Keratinocyte (primary cell): ENCODE results near the gene SLC22A1. TPM values are rescaled to one million over a fixed set of nuclear protein-coding genes. Genes with fewer than 3 reads are reported as not detected.
"Not testable (repeated sequence)": the region's sequence is repeated elsewhere in the genome, so short reads cannot be mapped to it uniquely, and the experiment has no call there.

Source experiments
- DNase-seq: peaks from one replicate; pipeline ENCODE4 v3.0.0-alpha.2; 2011; ENCODE audit warnings: low read depth, missing footprints, low spot score
- FAIRE-seq: peaks from 2 replicates; lab custom pipeline; 2011; peaks lifted over from hg19 to GRCh38; lab: Jason Lieb, UNC
- H2AFZ ChIP-seq: 2 replicates; pipeline ENCODE4 v1.6.0; 2012; ENCODE audit warnings: low read length, control low read depth, inconsistent platforms; ENCODE audit not compliant: control insufficient read depth
- H3K27ac ChIP-seq: 2 replicates; pipeline ENCODE4 v1.5.1; 2011; ENCODE audit warnings: low read length; ENCODE audit not compliant: control insufficient read depth, insufficient read depth
- H3K27me3 ChIP-seq: 3 replicates; pipeline ENCODE4 v1.6.0; 2011; ENCODE audit warnings: low read length; ENCODE audit not compliant: control insufficient read depth, insufficient read depth; ENCODE audit errors: extremely low read depth
- H3K36me3 ChIP-seq, 2 experiments: 2 replicates in 1 of 2; 3 replicates in 1 of 2; pipeline ENCODE4 v1.5.1; 2011; ENCODE audit warnings: low read length in 2 of 2, mild to moderate bottlenecking in 1 of 2; ENCODE audit not compliant: control insufficient read depth in 2 of 2, insufficient read depth in 2 of 2; ENCODE audit errors: extremely low read depth in 1 of 2
- H3K4me1 ChIP-seq: 3 replicates; pipeline ENCODE4 v1.5.1; 2011; ENCODE audit warnings: low read length; ENCODE audit not compliant: control insufficient read depth, insufficient read depth; ENCODE audit errors: extremely low read depth
- H3K4me2 ChIP-seq: 3 replicates; pipeline ENCODE4 v1.6.0; 2011; ENCODE audit warnings: low read depth, low read length; ENCODE audit not compliant: control insufficient read depth, insufficient read depth; ENCODE audit errors: extremely low read depth
- H3K4me3 ChIP-seq, 3 experiments: fragments of 200-600 bp in 1 of 3; sonication (generic) in 1 of 3; 2 replicates in 2 of 3; 3 replicates in 1 of 3; pipeline ENCODE4 v1.5.1; 2011 to 2016; ENCODE audit warnings: low read length in 3 of 3, mild to moderate bottlenecking in 3 of 3, control low read depth in 2 of 3, inconsistent platforms in 1 of 3, low read depth in 1 of 3, mixed read lengths in 1 of 3, mixed run types in 1 of 3, moderate library complexity in 1 of 3; ENCODE audit not compliant: control insufficient read depth in 2 of 3, insufficient read depth in 2 of 3; ENCODE audit errors: extremely low read depth in 1 of 3
- H3K79me2 ChIP-seq: 2 replicates; pipeline ENCODE4 v1.6.0; 2012; ENCODE audit warnings: low read length; ENCODE audit not compliant: control insufficient read depth, insufficient read depth
- H3K9ac ChIP-seq: 3 replicates; pipeline ENCODE4 v1.6.0; 2011; ENCODE audit warnings: low read length; ENCODE audit not compliant: control insufficient read depth, insufficient read depth; ENCODE audit errors: extremely low read depth
- H3K9me1 ChIP-seq: 3 replicates; pipeline ENCODE4 v1.6.0; 2011; ENCODE audit warnings: low read length; ENCODE audit not compliant: control insufficient read depth, insufficient read depth; ENCODE audit errors: extremely low read depth
- H3K9me3 ChIP-seq: 2 replicates; pipeline ENCODE4 v1.5.1; 2012; ENCODE audit warnings: low read depth, low read length; ENCODE audit not compliant: control insufficient read depth
- H4K20me1 ChIP-seq: 3 replicates; pipeline ENCODE4 v1.6.0; 2011; ENCODE audit warnings: low read length; ENCODE audit not compliant: control insufficient read depth, insufficient read depth; ENCODE audit errors: extremely low read depth
- EZH2 ChIP-seq: IDR thresholded peaks from one replicate; pipeline ENCODE4 v1.6.1; 2012; ENCODE audit warnings: inconsistent platforms, mild to moderate bottlenecking, low read length, moderate library complexity
- dilution Hi-C: fragments of 300-500 bp; cut with MboI; formaldehyde crosslinking; loops from one replicate; pipeline ENCODE4 v1.7.0; 2020; ENCODE audit warnings: low sequenced_read_pairs; ENCODE audit not compliant: extremely low pct_ligation_motif_present
- polyA plus RNA-seq, 5 experiments: library from polyadenylated mRNA; depleted of rRNA in 3 of 5; stranded (reverse) in 3 of 5; stranded (forward) in 1 of 5; unstranded in 1 of 5; fragments of >200 nt; gene quantifications; 1 replicate in 1 of 5; 2 replicates in 3 of 5; 3 replicates in 1 of 5; pipeline versions ENCODE4 v1.2.1 to v1.2.3, GENCODE V29; 2011 to 2012; ENCODE audit warnings: missing spikeins in 2 of 5, low read depth in 1 of 5, low replicate concordance in 1 of 5
- TF ChIP-seq, protein P1 (sequence below), 3 experiments: IDR thresholded peaks in 1 of 3; conservative IDR thresholded peaks in 1 of 3; optimal IDR thresholded peaks in 1 of 3; 2 replicates in 2 of 3; 3 replicates in 1 of 3; pipeline versions ENCODE3 to v1.5.1; 2011; ENCODE audit warnings: low read length in 3 of 3, mild to moderate bottlenecking in 3 of 3, moderate library complexity in 2 of 3, control low read depth in 1 of 3, inconsistent platforms in 1 of 3; ENCODE audit not compliant: insufficient read depth in 2 of 3; ENCODE audit errors: extremely low read depth in 1 of 3

The SLC22A1 gene
- polyA plus RNA-seq, 1 donor (not counting 4 experiments of a cell fraction or from before 2014, with no cell fraction given) = 0.76 TPM

- H3K4me3 ChIP-seq = no peak overlapping the region
- H3K27ac ChIP-seq = no peak overlapping the region
- dilution Hi-C loops = no loop called here
- no peak for DNase-seq
- H3K36me3 ChIP-seq = peaks cover 0 to 4% of the 10 kb centered on the region in 2 experiments
- no peaks in the 10 kb centered on the region for H3K9me1 ChIP-seq
- no peaks in the 10 kb centered on the region for H3K9me3 ChIP-seq
- H4K20me1 ChIP-seq = no peaks in the 10 kb centered on the region
- peak; percentile 13 for FAIRE-seq
- H3K4me2 ChIP-seq = no peak overlapping the region
- H3K9ac ChIP-seq = no peak overlapping the region
- peaks cover 10% of the 10 kb centered on the region for H3K4me1 ChIP-seq
- TF ChIP-seq, protein P1, sequence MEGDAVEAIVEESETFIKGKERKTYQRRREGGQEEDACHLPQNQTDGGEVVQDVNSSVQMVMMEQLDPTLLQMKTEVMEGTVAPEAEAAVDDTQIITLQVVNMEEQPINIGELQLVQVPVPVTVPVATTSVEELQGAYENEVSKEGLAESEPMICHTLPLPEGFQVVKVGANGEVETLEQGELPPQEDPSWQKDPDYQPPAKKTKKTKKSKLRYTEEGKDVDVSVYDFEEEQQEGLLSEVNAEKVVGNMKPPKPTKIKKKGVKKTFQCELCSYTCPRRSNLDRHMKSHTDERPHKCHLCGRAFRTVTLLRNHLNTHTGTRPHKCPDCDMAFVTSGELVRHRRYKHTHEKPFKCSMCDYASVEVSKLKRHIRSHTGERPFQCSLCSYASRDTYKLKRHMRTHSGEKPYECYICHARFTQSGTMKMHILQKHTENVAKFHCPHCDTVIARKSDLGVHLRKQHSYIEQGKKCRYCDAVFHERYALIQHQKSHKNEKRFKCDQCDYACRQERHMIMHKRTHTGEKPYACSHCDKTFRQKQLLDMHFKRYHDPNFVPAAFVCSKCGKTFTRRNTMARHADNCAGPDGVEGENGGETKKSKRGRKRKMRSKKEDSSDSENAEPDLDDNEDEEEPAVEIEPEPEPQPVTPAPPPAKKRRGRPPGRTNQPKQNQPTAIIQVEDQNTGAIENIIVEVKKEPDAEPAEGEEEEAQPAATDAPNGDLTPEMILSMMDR (optimal IDR thresholded peaks at IDR 0.05 in 1 of 3, IDR thresholded peaks at IDR 0.05 in 1 of 3, conservative IDR thresholded peaks at IDR 0.05 in 1 of 3; ENCODE audit: extremely low read depth in 1 of 3, insufficient read depth in 2 of 3, low read length in 3 of 3) = peak in 1 of 3 experiments; percentile 1
- no peak for TF ChIP-seq EZH2
- H2AFZ ChIP-seq = no peak overlapping the region
- no peaks in the 10 kb centered on the region for H3K79me2 ChIP-seq
- no peaks in the 10 kb centered on the region for H3K27me3 ChIP-seq
Observed at GRCh38 chr6:160138839-160139419, 17.3 kb downstream of the SLC22A1 start.

DNA sequence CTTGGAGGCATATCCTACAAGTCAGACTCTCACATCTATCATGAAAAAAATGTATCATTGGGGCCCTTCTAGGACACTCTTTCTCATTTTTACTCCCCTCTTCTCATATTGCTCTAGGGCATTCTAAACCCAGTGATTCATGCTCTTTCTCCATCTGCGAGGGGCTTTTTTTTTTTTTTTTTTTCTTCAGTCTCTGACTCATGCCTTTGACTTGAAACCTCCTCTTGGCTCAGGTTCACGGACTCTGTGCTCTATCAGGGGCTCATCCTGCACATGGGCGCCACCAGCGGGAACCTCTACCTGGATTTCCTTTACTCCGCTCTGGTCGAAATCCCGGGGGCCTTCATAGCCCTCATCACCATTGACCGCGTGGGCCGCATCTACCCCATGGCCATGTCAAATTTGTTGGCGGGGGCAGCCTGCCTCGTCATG, 17.8 kb downstream of the SLC22A1 start:
- dilution Hi-C loops = no loop called here
- Histone ChIP-seq H3K79me2 (no peaks in the 10 kb centered on the region), H3K4me3 (no peak overlapping the region), H3K4me2 (no peak overlapping the region), H3K27ac (no peak overlapping the region), H3K36me3 (peaks cover 0 to 4% of the 10 kb centered on the region in 2 experiments), H3K9me3 (no peaks in the 10 kb centered on the region), H2AFZ (no peak overlapping the region), H4K20me1 (no peaks in the 10 kb centered on the region), H3K27me3 (no peaks in the 10 kb centered on the region), H3K4me1 (peaks cover 10% of the 10 kb centered on the region), H3K9me1 (no peaks in the 10 kb centered on the region), H3K9ac (no peak overlapping the region)
- no peak for TF ChIP-seq EZH2
- TF ChIP-seq, protein P1 (optimal IDR thresholded peaks at IDR 0.05 in 1 of 3, IDR thresholded peaks at IDR 0.05 in 1 of 3, conservative IDR thresholded peaks at IDR 0.05 in 1 of 3; ENCODE audit: extremely low read depth in 1 of 3, insufficient read depth in 2 of 3, low read length in 3 of 3) = no peak
- DNase-seq = peak; percentile 57
- FAIRE-seq = peak; percentile 88

GRCh38 chr6:160140493-160140892, 18.9 kb downstream of the SLC22A1 start:
- H3K4me3 ChIP-seq, H3K36me3 ChIP-seq, DNase-seq, H3K9me3 ChIP-seq, FAIRE-seq, H3K79me2 ChIP-seq, H3K4me2 ChIP-seq, H2AFZ ChIP-seq, H3K27ac ChIP-seq, H3K9ac ChIP-seq, H4K20me1 ChIP-seq, dilution Hi-C loops, H3K27me3 ChIP-seq, H3K9me1 ChIP-seq: not testable (repeated sequence)
- peaks cover 10% of the 10 kb centered on the region for H3K4me1 ChIP-seq
